ENCODE measurements around the gene FAM72A.
"Not testable (repeated sequence)": the region's sequence is repeated elsewhere in the genome, so short reads cannot be mapped to it uniquely, and the experiment has no call there.

FAM72A gene

DNA sequence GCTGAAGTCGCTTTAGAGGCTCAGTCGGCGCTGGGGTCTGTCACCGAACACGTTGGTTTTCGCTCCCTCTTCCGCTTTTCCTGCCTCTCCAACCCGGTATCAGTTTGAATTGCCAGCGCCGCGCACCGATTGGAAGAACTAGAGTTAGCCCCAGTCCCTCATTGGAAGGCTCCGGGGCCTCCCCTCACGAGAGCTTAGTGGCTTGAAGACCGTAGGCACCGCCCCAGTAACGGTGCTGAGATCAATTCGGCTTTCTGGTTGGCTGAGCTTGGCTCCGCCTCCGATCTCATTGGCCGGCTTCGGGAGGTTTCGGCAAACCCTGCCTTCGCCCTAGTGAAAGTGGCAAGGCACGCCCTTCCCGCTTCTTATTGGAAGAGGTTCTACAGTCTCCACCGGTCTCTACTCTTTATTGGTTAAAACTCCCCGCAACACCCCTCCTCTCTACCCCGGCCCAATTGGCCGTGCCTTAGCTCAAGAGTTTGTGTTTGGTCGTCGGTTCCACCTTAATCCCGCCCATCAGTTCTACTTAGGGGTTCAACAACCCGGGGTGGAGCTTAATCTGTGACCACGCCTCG, at the start of gene FAM72A:
Gene FAM72A (minus strand): TSS at position 51 of the 575 bp plus-strand sequence. CDS start 814 bp downstream, outside the sequence.
- DNase-seq (ENCODE audit: low read depth), result peak; percentile 93

DNA sequence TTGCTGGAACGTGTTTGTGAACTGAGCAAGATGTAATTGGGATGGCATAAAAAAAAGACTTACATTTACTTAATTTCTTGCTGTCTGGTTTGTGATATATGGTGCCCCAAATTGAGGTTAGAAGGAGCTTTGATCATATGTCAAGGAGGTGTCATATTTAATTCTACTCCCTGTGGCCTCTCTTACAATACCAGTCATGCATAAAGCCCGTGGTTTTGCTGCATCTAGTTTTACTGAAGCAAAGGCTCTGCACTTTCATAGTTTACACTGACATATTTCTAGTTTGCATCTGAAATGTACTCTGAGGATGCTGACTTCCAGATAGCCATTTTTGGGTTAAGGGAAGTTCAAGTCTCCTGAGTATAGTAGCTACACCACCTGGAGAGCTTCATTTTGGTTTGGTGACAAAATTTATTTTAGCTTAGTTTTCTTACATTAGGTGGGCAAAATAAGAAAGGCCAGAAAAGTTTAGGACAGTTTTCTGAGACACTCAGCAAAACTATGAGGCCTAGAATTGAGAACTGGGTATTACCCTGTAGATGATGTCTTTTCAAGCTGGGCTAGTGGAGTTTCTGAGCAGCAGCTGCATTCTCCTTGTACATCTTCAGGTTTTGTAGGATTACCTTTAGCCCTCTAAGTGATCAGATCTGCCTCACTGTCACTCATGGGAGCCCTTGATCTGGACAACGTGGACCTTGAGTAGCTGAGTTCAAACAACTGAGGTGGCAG, 48.5 kb upstream of the FAM72A start:
- not testable (repeated sequence) for DNase-seq (ENCODE audit: low read depth)

DNA sequence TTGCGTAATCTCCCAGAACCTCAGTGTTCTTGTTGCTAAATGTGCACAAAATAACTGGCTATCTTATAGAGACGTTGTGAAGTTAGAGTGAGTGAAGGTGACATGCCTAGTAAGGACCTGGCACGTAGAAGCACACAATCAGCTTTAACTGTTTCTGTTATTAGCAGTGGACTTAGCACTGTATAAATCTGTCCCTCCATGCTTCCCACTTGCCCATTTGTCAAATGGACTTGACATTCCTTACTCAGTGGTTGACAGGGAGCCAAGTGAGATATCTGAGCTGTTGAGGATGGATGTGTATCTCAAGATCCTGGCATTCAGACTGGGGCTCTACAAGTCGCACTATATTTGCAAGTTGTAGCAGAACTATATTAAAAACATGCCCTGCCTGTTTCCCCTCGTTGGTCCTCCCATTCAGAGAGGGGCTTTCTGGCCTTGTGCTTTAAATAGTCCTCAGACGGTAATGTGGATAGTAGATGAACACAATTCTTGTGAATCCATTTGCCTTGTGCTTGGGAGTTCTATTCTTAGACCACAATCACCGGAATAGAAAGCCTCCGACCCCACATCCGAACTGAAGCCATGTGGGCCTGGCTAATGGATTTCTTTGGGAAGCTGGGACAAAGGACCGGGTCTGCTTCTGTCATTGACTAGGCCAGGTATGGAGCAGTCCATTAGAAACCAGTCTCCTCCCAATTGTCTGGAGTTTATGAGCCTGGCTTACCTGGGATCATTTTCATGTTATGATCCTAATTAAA, 43.7 kb upstream of the FAM72A start:
- DNase-seq (ENCODE audit: low read depth), result not testable (repeated sequence)

DNA sequence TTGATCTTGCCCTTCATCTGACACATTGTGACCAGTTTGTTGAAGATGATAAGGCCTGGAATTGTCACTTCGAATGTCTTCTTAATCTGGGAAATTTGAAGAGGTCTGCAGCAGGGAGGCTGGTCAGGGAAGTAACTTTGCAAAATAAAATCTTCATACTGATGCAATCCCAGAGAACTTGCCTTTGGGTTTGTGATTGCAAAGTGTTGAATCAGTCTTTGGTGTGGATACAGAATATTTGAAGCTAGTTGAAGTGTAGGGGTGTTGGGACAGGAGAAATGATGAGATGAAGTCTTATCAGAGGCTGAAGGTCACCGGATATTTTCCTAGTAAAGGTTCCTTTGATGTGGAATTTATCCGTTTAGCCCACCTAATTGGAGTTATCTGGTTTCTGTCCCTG, 42.8 kb upstream of the FAM72A start:
- DNase-seq (ENCODE audit: low read depth), result not testable (repeated sequence)

DNA sequence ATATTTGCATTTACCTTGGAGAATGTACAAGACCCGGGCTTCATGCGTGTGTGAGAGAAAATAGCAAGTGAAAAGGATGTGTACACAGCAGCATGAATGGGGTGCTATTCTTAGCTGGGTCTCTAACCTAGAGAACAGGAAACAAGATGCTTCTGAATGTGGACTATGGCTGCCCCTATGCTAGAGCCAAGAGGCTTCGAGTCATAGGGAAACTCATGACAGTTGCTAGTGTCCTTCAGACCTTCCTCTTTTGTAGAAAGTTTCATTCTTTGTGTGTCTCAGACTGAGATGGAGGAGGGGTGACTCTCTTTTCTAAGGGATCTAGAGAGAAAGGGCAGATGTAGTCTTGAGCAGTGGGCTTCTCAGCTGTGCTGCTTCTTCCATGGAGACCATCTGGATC, 40.7 kb upstream of the FAM72A start:
- not testable (repeated sequence) for DNase-seq (ENCODE audit: low read depth)

DNA sequence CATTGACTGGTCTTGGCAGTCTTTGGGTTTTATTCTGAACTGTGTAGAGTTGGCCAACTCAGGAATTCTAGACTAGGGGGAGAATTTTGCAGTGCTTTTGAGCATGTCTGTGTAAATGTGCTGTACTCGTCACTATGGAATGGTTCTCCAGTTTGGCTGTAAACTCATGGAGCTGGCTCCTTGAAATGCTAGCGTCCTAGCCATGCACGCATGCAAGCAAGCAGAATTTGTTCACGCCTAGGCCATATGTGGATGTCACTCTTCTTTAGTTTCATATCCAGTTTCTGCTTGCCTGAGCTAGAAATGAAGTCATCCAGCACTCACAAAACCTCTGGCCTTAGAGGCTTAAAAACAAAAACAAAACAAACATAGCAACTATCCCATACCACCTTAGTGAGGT, 37.6 kb upstream of the FAM72A start:
- not testable (repeated sequence) for DNase-seq (ENCODE audit: low read depth)

DNA sequence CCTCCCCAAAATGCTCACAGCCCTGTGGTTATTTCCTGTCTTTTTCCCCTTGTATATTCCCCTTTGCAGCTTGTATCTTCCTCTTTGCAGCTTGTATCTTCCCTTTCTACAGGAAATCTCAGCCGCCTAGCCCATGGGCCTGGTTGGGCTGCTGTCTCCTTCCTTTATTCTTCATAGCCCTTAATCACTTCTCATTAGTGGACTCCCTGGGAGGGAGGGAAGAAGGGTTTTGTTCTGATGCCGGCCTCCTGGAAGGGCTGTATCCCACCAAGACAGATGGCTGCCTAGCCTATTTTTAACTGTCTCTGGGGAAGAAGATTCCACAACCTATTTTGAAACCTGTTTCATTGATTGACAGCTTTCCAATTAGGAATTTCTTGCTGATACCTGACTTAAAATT, 32.6 kb upstream of the FAM72A start:
- DNase-seq (ENCODE audit: low read depth), result not testable (repeated sequence)

DNA sequence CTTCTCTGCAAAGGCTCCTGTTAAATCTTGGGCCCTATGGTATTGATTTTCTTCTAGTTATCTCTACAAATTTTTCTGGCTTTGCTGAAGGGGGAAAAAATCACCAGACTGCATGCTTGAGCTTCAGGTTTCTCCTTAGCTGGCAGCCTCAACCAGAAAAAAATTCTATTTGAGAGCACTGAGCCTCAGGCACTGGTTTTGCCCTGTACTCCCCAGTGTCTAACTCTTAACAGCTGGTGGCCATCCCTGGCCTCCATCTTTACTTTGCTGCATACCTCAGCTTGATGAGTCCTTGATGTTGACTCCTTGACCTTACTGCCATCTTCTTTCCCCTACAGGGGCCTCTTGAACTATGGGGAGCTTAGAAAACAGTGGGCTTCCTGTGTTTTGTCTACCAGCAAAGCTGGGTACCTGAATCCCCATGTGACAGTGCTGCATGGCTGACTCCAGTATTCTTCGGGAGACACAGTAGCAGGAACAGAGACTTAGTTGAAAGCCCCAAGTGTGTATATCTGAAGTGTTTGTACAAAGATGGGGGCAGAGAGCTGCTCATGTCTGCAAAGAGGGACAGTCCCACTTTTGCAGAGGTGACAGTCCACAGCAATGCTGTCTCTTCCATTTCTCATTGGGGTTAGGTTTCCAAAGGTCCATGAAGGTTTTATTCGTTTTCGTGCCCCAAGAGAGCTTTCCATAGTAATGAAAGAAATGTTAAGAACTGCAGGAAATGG, 31.7 kb upstream of the FAM72A start:
- not testable (repeated sequence) for DNase-seq (ENCODE audit: low read depth)

DNA sequence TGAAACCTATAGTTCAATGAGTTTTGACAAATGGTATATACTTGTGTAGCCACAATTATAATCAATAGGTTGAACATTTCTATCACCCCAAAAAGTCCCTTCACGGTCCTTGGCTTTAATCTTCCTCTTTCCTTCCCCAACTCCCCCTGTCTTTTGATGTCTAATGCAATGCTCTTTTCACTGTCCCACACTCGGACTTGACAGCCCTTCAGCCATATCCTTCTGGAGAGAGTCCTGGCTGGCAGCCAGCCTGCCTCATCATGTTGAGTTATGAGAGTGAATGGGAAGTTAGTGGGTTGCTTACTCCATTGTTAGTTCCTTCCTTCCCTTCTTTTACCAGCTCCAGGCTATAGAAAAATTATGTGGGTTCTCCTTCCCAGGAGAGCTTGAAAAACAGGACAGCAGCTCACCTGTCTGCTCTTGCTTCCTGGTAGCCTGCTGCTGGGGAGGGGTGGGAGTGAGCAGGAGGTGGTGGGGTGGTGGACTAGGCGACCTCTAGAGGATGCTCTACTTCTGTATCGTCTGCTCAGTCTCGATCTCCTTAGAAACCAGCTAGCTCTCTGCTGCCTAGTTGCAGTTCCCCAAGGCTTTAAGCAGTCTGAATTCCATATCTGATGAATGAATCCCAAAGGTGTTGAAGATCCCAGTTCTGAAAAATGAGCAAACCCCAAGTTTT, 30.5 kb upstream of the FAM72A start:
- not testable (repeated sequence) for DNase-seq (ENCODE audit: low read depth)

DNA sequence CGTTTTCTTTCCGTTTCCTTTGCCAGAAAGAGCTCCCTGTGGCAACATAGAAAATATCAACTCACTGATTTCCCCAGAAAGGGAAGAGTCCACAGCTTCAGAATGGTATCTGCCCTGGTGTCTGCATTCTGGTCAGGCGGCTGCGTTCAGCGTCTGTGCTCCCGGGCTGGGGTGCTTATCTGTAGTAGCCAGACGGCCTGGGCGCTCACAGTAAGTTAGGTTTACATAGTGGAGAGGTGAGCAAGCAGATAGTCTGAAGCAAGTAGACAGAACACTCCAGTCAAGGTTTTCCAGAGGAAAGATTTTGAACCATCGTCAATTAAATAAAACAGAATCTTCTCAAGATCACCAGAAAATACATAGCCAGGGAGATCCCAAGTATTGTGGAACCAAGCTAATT, 29.4 kb upstream of the FAM72A start:
- not testable (repeated sequence) for DNase-seq (ENCODE audit: low read depth)

DNA sequence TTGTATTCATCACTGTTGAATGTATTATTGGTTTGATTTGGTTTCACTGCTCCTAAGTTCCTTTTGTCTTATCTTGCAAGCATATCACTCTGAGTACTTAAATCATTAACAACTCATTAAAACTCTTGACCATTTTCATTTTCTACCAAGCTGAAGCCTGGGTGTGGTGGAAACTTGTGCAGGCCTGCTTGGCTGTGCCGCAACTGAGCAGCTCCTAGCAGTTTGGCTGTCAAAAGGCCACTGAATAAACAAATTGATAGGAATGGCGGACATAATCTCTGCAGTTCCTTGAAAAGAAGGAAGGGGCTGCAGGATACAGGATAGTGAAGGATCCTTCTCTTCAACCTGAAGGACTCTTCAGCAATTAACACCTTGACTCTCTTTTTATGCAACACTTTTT, 26.6 kb upstream of the FAM72A start:
- not testable (repeated sequence) for DNase-seq (ENCODE audit: low read depth)

DNA sequence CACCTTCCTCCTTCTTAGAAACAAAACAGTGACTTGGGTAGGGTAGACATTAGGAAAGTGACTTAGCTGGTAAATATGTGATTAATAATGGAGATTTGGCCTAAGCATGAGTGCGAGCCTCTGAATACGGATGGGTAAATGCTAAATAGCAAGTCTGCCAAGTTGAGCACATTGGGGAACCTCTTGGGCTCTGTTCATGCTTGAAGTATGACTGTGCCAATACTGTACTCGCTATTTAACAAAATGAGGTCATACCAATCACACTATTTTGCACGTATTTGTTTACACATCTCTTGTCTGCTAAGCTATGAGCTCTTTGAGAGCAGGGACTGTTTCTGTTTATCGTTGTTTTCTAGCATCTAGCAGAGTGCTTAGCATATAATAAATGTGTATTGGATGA, 24.2 kb upstream of the FAM72A start:
- not testable (repeated sequence) for DNase-seq (ENCODE audit: low read depth)

DNA sequence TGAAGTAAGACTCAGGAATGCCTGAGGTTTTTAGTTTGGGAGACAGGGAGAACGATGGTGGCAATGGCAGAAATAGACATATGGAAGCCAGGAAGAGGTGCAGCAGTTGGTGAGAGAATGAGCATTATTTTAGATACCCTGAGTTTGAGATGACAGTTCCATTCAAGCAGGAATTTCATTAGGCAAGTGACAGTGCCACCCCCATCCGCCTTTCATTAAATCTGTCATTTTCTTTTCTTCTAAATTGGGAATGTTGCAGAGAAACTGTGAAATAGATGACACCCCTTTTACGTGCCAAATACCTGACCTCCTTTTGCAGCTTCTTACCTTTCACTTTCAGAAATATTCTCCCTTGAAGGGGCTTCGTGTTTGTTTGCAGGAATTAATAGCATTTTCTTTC, 22.7 kb upstream of the FAM72A start:
- DNase-seq (ENCODE audit: low read depth), result not testable (repeated sequence)

DNA sequence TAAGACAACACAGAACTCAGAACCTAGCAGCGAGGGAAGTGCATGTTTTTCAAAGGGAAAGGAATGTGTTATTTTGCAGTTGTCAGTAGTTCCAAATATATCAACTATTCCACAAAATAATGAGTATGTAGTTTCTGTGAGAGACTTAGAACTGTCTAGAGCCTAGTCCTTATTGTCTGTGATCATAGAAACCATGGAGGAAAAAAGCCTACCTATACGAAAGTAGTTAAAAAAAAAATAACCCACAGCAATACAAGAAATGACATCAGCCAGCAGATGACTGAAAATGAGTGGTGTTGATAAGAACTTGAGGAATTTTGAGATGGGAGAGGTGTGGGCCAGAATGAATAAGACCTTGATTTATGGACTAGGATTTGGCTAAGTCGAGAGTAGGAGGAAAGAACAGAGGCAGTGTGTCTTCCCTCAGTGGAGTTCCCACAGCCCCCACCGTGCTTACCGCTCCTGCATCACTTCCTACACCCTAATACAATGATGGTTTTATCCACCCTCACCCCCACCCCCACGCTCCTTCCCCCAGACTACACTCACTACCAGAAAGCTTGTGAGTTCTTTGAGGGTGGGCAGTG, 21.6 kb upstream of the FAM72A start:
- DNase-seq (ENCODE audit: low read depth), result not testable (repeated sequence)

DNA sequence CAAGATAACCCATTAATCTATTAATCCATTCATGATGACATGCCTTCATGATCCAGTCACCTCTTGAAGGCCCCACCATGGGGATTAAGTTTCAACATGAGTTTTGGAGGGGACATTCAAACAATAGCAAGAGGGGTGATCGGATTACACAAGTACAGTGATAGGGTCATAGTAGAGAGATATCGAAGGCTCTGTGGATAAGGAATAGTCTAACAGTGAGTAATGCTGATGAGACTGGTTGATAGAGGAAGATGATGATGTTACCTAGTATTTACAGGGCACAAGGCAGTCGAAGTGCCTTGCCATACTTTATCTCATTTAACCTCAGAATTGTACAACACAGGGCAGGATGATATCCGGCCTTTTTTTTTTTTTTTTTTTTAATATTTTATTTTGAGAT, 18.9 kb upstream of the FAM72A start:
- not testable (repeated sequence) for DNase-seq (ENCODE audit: low read depth)

DNA sequence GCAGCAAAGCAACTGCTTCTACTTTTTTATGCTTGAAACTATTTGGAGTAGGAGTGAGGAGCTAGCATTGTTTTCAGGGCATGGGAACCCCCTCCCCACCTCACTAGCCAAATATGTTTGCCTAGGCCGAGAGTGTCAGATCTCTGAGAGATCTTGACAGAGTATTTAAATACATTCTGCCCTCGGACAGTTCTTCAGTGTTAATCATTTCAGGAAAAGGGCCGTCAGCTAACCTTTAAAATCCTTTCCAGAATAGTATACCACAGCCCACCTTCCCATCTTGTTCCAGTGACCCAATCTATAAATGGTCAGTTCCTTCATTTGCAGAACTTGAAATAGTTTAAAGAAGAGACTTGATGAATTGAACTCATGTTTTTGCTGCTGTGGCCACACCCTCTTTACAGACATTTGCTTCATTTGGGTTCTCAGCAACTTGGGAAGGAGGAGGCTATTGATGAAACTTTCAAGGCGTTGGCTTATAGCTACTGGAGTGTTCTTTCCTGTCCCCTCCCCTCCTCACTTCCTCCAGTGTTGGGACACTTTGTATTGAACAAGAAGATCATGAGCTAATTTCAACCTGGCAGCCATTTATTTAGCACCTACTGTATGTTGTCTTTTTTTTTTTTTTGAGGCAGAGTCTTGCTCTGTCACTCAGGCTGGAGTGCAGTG, 17.8 kb upstream of the FAM72A start:
- DNase-seq (ENCODE audit: low read depth), result not testable (repeated sequence)

DNA sequence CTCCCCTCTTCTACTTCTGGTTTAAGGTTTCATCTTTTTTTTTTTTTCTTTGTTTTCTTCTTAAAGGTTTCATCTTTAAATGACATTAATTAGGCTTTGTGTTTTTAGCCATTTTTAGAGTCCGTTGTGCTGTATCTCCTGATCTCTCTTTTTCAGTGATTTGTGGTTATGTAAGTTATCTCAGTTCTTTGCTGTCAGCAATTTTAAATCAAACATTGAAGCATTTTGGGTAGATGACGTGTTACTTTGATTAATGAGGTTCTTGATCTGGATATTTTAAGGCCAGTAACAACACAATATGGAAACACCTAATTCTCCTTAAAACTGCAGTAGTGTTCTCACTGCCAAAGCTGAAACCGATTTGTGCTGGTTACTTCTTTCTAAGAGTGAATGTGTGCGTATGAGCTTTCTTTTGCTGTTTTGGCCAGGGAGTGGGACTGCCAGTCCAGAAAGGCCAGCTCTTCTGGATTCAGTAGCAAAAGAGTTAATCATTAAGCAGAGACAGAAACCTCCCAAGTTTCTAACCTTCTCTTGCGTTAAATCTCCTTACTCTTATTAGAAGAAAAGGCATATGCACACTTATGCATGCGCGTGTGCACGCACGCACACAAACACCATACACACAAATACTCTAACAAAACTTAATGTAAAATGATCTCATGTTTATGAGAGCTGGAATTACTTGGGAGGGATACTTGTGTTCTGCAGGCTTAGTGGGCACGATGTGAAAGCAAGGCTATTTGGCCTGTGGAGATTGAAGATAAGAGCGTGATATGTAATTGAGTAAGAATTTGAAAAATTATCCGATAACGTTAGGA, 17.1 kb upstream of the FAM72A start:
- DNase-seq (ENCODE audit: low read depth), result not testable (repeated sequence)

DNA sequence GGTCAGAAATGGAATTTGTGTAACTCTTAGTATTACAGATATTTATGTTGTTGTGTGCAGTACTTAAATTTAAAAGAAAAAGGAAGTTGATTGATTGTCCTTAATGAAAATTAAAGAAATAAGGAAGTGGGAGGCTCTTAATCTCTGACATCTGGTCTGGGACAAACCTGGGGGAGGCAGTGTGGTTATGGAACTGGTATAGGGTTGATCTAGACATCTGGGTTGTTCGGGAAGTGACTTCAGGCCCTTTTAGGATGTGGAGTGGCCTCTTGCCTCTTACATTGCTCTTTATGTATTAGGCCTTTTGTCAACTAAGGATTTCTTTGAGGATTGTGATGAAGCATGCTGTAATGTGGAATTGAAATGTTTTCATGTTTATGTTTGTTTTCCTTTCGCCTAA, 16.1 kb upstream of the FAM72A start:
- not testable (repeated sequence) for DNase-seq (ENCODE audit: low read depth)

DNA sequence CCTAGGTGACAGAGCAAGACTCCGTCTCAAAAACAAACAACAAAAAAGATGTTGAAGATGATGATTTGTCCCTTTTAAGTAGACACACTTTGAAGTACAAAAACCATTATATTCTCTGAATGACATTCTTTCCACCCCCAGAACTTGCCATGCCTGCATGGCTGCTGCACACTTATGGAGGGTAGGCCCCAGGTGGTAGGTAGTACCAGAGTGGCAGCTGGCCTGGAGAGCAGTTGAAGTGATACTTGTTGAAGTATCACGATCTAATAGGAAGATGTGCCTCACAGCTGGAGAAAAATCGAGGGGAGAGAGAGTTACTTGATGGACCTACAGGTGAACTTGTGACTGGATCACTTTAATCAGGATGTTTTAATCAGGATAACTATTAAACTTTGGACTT, 15.6 kb upstream of the FAM72A start:
- not testable (repeated sequence) for DNase-seq (ENCODE audit: low read depth)

Measured in stimulated activated CD8-positive, alpha-beta memory T cell treated with anti-CD3 and anti-CD28 coated beads, Interleukin-12 subunit alpha, Interleukin-12 subunit beta, amount 100 ng/mL, for 1 hour (primary cell).